ENCODE measurements around the gene THAP4. TPM values are rescaled to one million over a fixed set of nuclear protein-coding genes. Genes with fewer than 3 reads are reported as not detected.

THAP4 gene
- total and polyA plus RNA-seq, 2 of the 13 experiments (the other 11 are each of a cell fraction or from before 2014, with no cell fraction given): 59.7 to 75.7 TPM

DNA sequence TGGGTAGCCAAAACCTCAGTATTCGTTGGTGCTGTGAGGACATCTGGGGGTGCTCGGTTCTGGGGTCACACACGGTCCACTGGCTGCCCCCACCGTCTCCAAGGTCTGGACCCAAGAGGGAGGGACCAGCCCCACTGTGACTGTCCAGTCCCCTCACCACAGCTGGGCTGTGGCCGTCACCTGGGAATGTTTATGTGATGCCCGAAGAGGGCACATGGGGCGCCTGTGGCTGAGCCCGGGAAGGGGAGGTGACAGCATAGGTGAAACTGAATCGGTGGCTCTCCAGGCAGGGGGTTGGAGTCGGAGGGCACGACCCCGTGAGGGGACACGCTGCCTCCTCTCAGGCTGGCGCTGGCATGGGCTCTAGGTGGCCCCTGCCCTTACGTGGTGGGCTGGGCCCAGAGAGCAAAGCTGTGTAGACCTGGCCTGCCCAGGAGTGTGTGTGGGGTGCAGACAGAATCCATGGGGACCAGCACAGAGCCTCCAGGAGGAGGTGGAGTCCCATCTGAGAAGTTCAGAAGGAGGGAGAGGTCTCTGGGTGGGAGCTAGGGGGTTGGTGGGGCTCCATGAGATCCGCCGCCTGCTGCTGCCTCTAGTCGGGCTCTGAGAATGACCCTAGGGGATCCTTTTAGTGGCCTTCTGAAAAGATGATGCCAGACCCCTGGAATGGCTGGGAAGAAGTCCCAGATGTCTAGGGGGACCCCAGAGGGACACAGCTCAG is 76.6 kb downstream of the THAP4 start (continued):
- TF ChIP-seq RBM39 (IDR thresholded peaks at IDR 0.05; ENCODE audit: low read depth, low read length, poor library complexity, severe bottlenecking) (no peak), ZEB1 (IDR thresholded peaks at IDR 0.05; ENCODE audit: insufficient replicate concordance, low read depth) (no peak), RCOR2 (CRISPR knock-in tag; IDR thresholded peaks at IDR 0.05) (0 out of 2 replicates have a peak, but pooled peaks have one; percentile 2), ZC3H13 (CRISPR knock-in tag; IDR thresholded peaks at IDR 0.05) (no peak), ZNF274 (CRISPR knock-in tag; IDR thresholded peaks at IDR 0.05) (no peak), TCF7 (IDR thresholded peaks at IDR 0.05; ENCODE audit: low read depth) (no peak), THAP11 (CRISPR knock-in tag; IDR thresholded peaks at IDR 0.05) (no peak), SRSF1 (optimal IDR thresholded peaks at IDR 0.05; ENCODE audit: low read depth, low read length) (peak; percentile 53), ZNF468 (CRISPR knock-in tag; IDR thresholded peaks at IDR 0.05) (0 out of 2 replicates have a peak, but pooled peaks have one; percentile 55), FOXJ3 (CRISPR knock-in tag; IDR thresholded peaks at IDR 0.05; ENCODE audit: borderline replicate concordance) (no peak), IRF2 (CRISPR knock-in tag; IDR thresholded peaks at IDR 0.05) (no peak)
- TF ChIP-seq, protein P1, sequence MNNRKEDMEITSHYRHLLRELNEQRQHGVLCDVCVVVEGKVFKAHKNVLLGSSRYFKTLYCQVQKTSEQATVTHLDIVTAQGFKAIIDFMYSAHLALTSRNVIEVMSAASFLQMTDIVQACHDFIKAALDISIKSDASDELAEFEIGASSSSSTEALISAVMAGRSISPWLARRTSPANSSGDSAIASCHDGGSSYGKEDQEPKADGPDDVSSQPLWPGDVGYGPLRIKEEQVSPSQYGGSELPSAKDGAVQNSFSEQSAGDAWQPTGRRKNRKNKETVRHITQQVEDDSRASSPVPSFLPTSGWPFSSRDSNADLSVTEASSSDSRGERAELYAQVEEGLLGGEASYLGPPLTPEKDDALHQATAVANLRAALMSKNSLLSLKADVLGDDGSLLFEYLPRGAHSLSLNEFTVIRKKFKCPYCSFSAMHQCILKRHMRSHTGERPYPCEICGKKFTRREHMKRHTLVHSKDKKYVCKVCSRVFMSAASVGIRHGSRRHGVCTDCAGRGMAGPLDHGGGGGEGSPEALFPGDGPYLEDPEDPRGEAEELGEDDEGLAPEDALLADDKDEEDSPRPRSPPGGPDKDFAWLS (CRISPR knock-in tag; IDR thresholded peaks at IDR 0.05; ENCODE audit: borderline replicate concordance): no peak
- TF ChIP-seq, protein P2, sequence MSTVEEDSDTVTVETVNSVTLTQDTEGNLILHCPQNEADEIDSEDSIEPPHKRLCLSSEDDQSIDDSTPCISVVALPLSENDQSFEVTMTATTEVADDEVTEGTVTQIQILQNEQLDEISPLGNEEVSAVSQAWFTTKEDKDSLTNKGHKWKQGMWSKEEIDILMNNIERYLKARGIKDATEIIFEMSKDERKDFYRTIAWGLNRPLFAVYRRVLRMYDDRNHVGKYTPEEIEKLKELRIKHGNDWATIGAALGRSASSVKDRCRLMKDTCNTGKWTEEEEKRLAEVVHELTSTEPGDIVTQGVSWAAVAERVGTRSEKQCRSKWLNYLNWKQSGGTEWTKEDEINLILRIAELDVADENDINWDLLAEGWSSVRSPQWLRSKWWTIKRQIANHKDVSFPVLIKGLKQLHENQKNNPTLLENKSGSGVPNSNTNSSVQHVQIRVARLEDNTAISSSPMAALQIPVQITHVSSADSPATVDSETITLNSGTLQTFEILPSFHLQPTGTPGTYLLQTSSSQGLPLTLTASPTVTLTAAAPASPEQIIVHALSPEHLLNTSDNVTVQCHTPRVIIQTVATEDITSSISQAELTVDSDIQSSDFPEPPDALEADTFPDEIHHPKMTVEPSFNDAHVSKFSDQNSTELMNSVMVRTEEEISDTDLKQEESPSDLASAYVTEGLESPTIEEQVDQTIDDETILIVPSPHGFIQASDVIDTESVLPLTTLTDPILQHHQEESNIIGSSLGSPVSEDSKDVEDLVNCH (CRISPR knock-in tag; IDR thresholded peaks at IDR 0.05): no peak
- TF ChIP-seq, protein P3, sequence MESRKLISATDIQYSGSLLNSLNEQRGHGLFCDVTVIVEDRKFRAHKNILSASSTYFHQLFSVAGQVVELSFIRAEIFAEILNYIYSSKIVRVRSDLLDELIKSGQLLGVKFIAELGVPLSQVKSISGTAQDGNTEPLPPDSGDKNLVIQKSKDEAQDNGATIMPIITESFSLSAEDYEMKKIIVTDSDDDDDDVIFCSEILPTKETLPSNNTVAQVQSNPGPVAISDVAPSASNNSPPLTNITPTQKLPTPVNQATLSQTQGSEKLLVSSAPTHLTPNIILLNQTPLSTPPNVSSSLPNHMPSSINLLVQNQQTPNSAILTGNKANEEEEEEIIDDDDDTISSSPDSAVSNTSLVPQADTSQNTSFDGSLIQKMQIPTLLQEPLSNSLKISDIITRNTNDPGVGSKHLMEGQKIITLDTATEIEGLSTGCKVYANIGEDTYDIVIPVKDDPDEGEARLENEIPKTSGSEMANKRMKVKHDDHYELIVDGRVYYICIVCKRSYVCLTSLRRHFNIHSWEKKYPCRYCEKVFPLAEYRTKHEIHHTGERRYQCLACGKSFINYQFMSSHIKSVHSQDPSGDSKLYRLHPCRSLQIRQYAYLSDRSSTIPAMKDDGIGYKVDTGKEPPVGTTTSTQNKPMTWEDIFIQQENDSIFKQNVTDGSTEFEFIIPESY (CRISPR knock-in tag; IDR thresholded peaks at IDR 0.05): no peak
- TF ChIP-seq, protein P4, sequence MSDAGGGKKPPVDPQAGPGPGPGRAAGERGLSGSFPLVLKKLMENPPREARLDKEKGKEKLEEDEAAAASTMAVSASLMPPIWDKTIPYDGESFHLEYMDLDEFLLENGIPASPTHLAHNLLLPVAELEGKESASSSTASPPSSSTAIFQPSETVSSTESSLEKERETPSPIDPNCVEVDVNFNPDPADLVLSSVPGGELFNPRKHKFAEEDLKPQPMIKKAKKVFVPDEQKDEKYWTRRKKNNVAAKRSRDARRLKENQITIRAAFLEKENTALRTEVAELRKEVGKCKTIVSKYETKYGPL (CRISPR knock-in tag; IDR thresholded peaks at IDR 0.05): no peak
- TF ChIP-seq, protein P5, sequence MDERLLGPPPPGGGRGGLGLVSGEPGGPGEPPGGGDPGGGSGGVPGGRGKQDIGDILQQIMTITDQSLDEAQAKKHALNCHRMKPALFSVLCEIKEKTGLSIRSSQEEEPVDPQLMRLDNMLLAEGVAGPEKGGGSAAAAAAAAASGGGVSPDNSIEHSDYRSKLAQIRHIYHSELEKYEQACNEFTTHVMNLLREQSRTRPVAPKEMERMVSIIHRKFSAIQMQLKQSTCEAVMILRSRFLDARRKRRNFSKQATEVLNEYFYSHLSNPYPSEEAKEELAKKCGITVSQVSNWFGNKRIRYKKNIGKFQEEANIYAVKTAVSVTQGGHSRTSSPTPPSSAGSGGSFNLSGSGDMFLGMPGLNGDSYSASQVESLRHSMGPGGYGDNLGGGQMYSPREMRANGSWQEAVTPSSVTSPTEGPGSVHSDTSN (CRISPR knock-in tag; IDR thresholded peaks at IDR 0.05): no peak
- TF ChIP-seq, protein P6, sequence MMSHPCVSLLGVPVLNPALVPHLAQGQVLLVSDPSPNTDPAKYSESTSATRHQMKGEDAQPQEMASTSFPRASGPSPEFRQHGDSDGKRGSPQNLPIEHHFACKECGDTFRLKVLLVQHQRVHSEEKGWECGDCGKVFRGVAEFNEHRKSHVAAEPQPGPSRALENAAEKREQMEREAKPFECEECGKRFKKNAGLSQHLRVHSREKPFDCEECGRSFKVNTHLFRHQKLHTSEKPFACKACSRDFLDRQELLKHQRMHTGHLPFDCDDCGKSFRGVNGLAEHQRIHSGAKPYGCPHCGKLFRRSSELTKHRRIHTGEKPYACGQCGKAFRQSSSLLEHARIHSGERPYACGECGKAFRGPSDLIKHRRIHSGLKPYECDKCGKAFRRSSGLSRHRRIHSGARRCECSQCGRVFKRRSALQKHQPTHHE (CRISPR knock-in tag; IDR thresholded peaks at IDR 0.05; ENCODE audit: borderline replicate concordance): 0 out of 2 replicates have a peak, but pooled peaks have one; percentile 11
- TF ChIP-seq, protein P7, sequence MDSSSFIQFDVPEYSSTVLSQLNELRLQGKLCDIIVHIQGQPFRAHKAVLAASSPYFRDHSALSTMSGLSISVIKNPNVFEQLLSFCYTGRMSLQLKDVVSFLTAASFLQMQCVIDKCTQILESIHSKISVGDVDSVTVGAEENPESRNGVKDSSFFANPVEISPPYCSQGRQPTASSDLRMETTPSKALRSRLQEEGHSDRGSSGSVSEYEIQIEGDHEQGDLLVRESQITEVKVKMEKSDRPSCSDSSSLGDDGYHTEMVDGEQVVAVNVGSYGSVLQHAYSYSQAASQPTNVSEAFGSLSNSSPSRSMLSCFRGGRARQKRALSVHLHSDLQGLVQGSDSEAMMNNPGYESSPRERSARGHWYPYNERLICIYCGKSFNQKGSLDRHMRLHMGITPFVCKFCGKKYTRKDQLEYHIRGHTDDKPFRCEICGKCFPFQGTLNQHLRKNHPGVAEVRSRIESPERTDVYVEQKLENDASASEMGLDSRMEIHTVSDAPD (CRISPR knock-in tag; IDR thresholded peaks at IDR 0.05): no peak
